ENCODE measurements around the gene GHDC.
"Not testable (repeated sequence)": the region's sequence is repeated elsewhere in the genome, so short reads cannot be mapped to it uniquely, and the experiment has no call there.

The GHDC gene

GRCh38 chr17:42142371-42142896, 51.9 kb downstream of the GHDC start:
- no peak for DNase-seq

GRCh38 chr17:42141382-42141781, 52.9 kb downstream of the GHDC start:
- DNase-seq = no peak

GRCh38 chr17:42140690-42141089, 53.6 kb downstream of the GHDC start:
- DNase-seq = not testable (repeated sequence)

Measured in NCI-H524 treated with DMSO at 0.1 percent for 48 hours (cell line).